ENCODE measurements around the gene AFF3. TPM values are rescaled to one million over a fixed set of nuclear protein-coding genes. Genes with fewer than 3 reads are reported as not detected.

The AFF3 gene
- total and polyA plus RNA-seq, 2 donors (not counting 3 experiments of a cell fraction or from before 2014, with no cell fraction given): 0.06 to 0.07 TPM

DNA sequence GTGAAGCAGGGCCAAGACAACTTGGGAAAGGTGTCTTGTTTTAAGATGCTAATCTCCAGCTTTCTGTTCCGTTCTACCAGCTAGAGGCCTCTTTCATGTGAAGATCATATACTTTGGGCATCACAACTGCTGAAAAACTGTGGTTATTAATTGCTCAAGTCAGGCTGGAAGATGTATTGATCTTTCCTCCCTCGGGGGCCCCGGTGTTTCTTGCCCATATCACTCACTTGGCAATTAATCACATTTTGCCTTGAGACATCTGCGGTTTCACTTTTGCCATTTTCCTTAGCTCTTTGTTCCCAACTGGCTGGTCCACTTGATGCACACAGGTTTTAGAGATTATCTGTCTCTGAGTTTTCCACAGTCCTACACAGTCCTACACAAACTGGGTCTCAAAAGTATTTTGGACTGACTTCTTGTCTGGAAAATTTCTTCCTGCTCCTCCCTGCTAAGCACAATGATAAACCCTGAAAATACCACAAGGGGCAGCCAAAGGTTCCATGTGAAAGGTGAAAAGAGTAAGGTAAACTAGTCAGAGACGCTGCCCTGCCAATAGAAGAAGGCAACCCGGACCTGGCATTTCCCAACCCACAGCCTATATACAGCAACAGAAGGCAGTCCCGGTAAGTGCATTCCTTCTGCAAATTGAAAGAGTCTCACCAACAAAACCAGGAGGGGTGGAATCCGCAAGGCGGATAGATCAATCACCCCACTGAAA, 181.0 kb downstream of the AFF3 start:
- BruUV-seq (replicated peaks): no TSS peak
- no peak overlapping the region for H3K9ac ChIP-seq (replicated peaks; ENCODE audit: extremely low read depth, insufficient read depth, low read length)
- POLR2A ChIA-PET: no interaction called here
- H3K79me2 ChIP-seq (ENCODE audit: control insufficient read depth, insufficient read depth, low read length): no peaks in the 10 kb centered on the region
- no peak overlapping the region for H3K27ac ChIP-seq (ENCODE audit: insufficient read depth, low read depth, low read length)
- no peaks in the 10 kb centered on the region for H3K9me3 ChIP-seq (replicated peaks; ENCODE audit: control insufficient read depth, insufficient read depth, low read length)
- H3K27me3 ChIP-seq (ENCODE audit: control insufficient read depth in 2 of 2, insufficient read depth in 2 of 2, low read length in 2 of 2): peaks cover 0 to 1% of the 10 kb centered on the region in 2 experiments
- no peak overlapping the region for H3K4me3 ChIP-seq (replicated peaks in 1 of 3; ENCODE audit: insufficient read depth in 1 of 3, low read depth in 1 of 3, low read length in 3 of 3)
- no peaks in the 10 kb centered on the region for H3K4me1 ChIP-seq (ENCODE audit: control insufficient read depth, extremely low read depth, insufficient read depth, low read length)
- CTCF ChIA-PET: no interaction called here
- H3K9me1 ChIP-seq (replicated peaks; ENCODE audit: control insufficient read depth, extremely low read depth, insufficient read depth, low read length): no peaks in the 10 kb centered on the region
- no peaks in the 10 kb centered on the region for H3K36me3 ChIP-seq (ENCODE audit: control insufficient read depth in 2 of 2, extremely low read depth in 1 of 2, insufficient read depth in 2 of 2, low read length in 2 of 2)
- no peak overlapping the region for H2AFZ ChIP-seq (ENCODE audit: low read depth, low read length)
- intact Hi-C loops (cut with micrococcal nuclease): no loop called here
- no peak overlapping the region for H3K4me2 ChIP-seq (ENCODE audit: insufficient read depth, low read length)
- DNase-seq (ENCODE audit: low read depth, low spot score) (no peak), FAIRE-seq (no peak)
- no peak for TF ChIP-seq POLR2AphosphoS5 (IDR thresholded peaks at IDR 0.05; ENCODE audit: insufficient read depth, low read depth, low read length)
- dilution Hi-C loops (cut with MboI; ENCODE audit: extremely low pct_ligation_motif_present, low sequenced_read_pairs): no loop called here
- H4K20me1 ChIP-seq (replicated peaks; ENCODE audit: control insufficient read depth, extremely low read depth, insufficient read depth, low read length): no peaks in the 10 kb centered on the region

DNA sequence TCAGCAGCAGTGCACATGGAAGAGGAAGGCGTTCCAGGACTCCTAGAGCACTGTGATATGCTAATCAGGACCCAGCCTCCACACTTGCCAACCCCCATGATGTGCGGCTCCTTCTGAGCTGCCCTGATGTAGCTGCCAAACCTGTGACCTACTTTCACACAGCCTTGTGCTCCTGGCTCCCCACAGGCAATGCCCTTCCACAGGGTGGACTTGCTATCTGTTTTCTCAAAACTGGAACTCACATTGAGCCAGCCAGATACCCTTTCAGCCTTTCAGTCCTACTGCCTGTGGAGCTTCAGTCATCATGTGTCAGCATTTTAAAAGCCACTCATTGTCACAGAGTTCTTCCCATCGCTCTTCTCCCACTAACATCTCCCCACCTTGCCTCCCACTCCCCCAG, 181.6 kb downstream of the AFF3 start:
- CTCF ChIA-PET: no interaction called here
- intact Hi-C loops (cut with micrococcal nuclease): no loop called here
- Histone ChIP-seq H4K20me1 (replicated peaks; ENCODE audit: control insufficient read depth, extremely low read depth, insufficient read depth, low read length) (no peaks in the 10 kb centered on the region), H3K4me3 (replicated peaks in 1 of 3; ENCODE audit: insufficient read depth in 1 of 3, low read depth in 1 of 3, low read length in 3 of 3) (no peak overlapping the region), H2AFZ (ENCODE audit: low read depth, low read length) (no peak overlapping the region), H3K9me1 (replicated peaks; ENCODE audit: control insufficient read depth, extremely low read depth, insufficient read depth, low read length) (no peaks in the 10 kb centered on the region), H3K4me1 (ENCODE audit: control insufficient read depth, extremely low read depth, insufficient read depth, low read length) (no peaks in the 10 kb centered on the region), H3K9ac (replicated peaks; ENCODE audit: extremely low read depth, insufficient read depth, low read length) (no peak overlapping the region), H3K36me3 (ENCODE audit: control insufficient read depth in 2 of 2, extremely low read depth in 1 of 2, insufficient read depth in 2 of 2, low read length in 2 of 2) (no peaks in the 10 kb centered on the region), H3K27ac (ENCODE audit: insufficient read depth, low read depth, low read length) (no peak overlapping the region), H3K9me3 (replicated peaks; ENCODE audit: control insufficient read depth, insufficient read depth, low read length) (no peaks in the 10 kb centered on the region), H3K4me2 (ENCODE audit: insufficient read depth, low read length) (no peak overlapping the region), H3K27me3 (ENCODE audit: control insufficient read depth in 2 of 2, insufficient read depth in 2 of 2, low read length in 2 of 2) (peaks cover 0 to 1% of the 10 kb centered on the region in 2 experiments), H3K79me2 (ENCODE audit: control insufficient read depth, insufficient read depth, low read length) (no peaks in the 10 kb centered on the region)
- dilution Hi-C loops (cut with MboI; ENCODE audit: extremely low pct_ligation_motif_present, low sequenced_read_pairs): no loop called here
- DNase-seq (ENCODE audit: low read depth, low spot score) (no peak), FAIRE-seq (no peak)
- TF ChIP-seq, protein P1, sequence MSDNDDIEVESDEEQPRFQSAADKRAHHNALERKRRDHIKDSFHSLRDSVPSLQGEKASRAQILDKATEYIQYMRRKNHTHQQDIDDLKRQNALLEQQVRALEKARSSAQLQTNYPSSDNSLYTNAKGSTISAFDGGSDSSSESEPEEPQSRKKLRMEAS (IDR thresholded peaks at IDR 0.05; ENCODE audit: insufficient read depth, insufficient read length): no peak
- no peak for TF ChIP-seq EZH2 (IDR thresholded peaks at IDR 0.05; ENCODE audit: borderline replicate concordance, low read depth, low read length, severe bottlenecking)
- TF ChIP-seq JUN (IDR thresholded peaks at IDR 0.05; ENCODE audit: borderline replicate concordance, insufficient read depth, insufficient read length, low read depth): no peak
- no peak for TF ChIP-seq POLR2A (IDR thresholded peaks at IDR 0.05; ENCODE audit: low read depth, low read length)
- TF ChIP-seq GATA2 (IDR thresholded peaks at IDR 0.05; ENCODE audit: insufficient read depth, insufficient read length, low read depth, low read length): no peak
- no peak for TF ChIP-seq MYC (IDR thresholded peaks at IDR 0.05; ENCODE audit: low read depth, low read length)
- no peak for TF ChIP-seq POLR2AphosphoS5 (IDR thresholded peaks at IDR 0.05; ENCODE audit: insufficient read depth, low read depth, low read length)
- TF ChIP-seq, protein P2, sequence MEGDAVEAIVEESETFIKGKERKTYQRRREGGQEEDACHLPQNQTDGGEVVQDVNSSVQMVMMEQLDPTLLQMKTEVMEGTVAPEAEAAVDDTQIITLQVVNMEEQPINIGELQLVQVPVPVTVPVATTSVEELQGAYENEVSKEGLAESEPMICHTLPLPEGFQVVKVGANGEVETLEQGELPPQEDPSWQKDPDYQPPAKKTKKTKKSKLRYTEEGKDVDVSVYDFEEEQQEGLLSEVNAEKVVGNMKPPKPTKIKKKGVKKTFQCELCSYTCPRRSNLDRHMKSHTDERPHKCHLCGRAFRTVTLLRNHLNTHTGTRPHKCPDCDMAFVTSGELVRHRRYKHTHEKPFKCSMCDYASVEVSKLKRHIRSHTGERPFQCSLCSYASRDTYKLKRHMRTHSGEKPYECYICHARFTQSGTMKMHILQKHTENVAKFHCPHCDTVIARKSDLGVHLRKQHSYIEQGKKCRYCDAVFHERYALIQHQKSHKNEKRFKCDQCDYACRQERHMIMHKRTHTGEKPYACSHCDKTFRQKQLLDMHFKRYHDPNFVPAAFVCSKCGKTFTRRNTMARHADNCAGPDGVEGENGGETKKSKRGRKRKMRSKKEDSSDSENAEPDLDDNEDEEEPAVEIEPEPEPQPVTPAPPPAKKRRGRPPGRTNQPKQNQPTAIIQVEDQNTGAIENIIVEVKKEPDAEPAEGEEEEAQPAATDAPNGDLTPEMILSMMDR (IDR thresholded peaks at IDR 0.05; ENCODE audit: extremely low read depth in 1 of 2, insufficient read depth in 1 of 2, low read depth in 1 of 2, low read length in 2 of 2): no peak
- no peak for TF ChIP-seq FOS (IDR thresholded peaks at IDR 0.05; ENCODE audit: borderline replicate concordance, insufficient read depth, low read length)
- POLR2A ChIA-PET: no interaction called here
- no TSS peak for BruUV-seq (replicated peaks)
